Fibroblast of mammary gland (primary cell): ENCODE results near the gene NACA2.
A peak's percentile ranks its signal among the peaks of the same experiment; 100 is the strongest.
"Not testable (repeated sequence)": the region's sequence is repeated elsewhere in the genome, so short reads cannot be mapped to it uniquely, and the experiment has no call there.

Experiments
- DNase-seq: peaks from one replicate; pipeline ENCODE4 v3.0.0-alpha.2; 2010; ENCODE audit warnings: low read depth
- H3K4me3 ChIP-seq: 2 replicates; pipeline ENCODE4 v1.5.1; 2011; ENCODE audit warnings: low read depth, mild to moderate bottlenecking, low read length, moderate library complexity; ENCODE audit not compliant: control insufficient read depth
- CTCF ChIP-seq: conservative IDR thresholded peaks from 2 replicates; pipeline ENCODE4 v1.5.1; 2011; ENCODE audit warnings: low read depth, low read length, inconsistent platforms; ENCODE audit not compliant: control insufficient read depth, insufficient read depth

Gene NACA2

GRCh38 chr17:61575352-61575975 lies 15.6 kb downstream of the NACA2 start:
- DNase-seq, result peak; percentile 11
- no peak overlapping the region for H3K4me3 ChIP-seq
- no peak for TF ChIP-seq CTCF

- TF ChIP-seq CTCF, result peak; percentile 26
- no peak overlapping the region for H3K4me3 ChIP-seq
- peak; percentile 47 for DNase-seq
Measured at GRCh38 chr17:61574542-61575351, 16.3 kb downstream of the NACA2 start.

DNA sequence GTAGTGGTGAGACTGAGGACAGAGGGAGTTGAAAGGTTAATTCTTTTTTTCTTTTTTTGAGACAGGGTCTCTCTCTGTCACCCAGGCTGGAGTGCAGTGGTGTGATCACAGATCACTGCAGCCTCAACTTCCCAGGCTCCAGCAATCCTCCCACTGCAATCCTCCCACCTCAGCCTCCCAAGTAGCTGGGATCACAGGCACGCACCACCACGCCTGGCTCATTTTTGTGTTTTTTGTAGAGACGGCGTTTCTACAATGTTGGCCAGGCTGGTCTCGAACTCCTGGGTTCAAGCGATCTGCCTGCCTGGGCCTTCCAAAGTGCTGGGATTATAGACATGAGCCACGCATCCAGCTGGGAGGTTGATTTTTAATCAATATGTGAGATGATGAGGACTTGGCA lies 18.5 kb downstream of the NACA2 start:
- not testable (repeated sequence) for DNase-seq, H3K4me3 ChIP-seq

DNA sequence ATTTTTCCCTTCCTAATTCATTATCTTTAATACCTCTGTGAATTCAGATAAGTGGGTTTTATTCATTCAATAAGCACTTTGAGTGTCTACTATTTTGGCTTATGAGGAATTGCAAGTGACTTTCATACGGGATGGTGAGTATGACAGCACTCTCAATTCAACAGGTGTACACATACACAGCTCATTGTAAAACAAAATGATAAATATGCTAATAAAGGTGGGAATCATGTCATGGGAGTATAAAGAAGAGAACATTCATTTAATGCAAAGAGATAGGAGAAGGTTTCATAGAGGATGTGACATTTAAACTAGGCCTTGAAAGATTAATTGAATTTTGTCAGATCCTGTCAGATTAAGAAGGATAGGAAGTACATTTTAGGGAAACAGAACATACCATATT lies 19.4 kb downstream of the NACA2 start:
- DNase-seq, result no peak
- no peak for TF ChIP-seq CTCF
- no peak overlapping the region for H3K4me3 ChIP-seq

DNA sequence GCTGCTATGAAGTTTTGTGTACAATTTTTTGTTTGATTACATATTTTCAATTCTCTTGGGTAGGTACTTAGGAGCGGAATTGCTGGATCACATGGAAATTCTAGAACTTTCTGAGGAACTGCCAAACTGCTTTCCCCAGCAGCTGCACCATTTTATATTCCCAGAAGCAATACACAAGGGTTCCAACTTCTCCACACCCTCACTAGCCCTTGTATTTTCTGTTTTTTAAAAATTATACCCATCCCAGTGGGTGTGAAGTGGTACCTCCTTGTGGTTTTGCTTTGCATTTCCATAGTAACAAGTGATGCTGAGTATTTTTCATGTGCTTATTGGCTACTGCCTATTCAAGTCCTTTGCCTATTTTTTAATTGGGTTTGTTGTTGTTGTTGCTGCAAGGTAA lies 20.9 kb downstream of the NACA2 start:
- TF ChIP-seq CTCF, result no peak
- peak; percentile 32 for DNase-seq
- H3K4me3 ChIP-seq, result no peak overlapping the region

- DNase-seq, H3K4me3 ChIP-seq: not testable (repeated sequence)
Measured at GRCh38 chr17:61569525-61569924, 21.5 kb downstream of the NACA2 start.

DNA sequence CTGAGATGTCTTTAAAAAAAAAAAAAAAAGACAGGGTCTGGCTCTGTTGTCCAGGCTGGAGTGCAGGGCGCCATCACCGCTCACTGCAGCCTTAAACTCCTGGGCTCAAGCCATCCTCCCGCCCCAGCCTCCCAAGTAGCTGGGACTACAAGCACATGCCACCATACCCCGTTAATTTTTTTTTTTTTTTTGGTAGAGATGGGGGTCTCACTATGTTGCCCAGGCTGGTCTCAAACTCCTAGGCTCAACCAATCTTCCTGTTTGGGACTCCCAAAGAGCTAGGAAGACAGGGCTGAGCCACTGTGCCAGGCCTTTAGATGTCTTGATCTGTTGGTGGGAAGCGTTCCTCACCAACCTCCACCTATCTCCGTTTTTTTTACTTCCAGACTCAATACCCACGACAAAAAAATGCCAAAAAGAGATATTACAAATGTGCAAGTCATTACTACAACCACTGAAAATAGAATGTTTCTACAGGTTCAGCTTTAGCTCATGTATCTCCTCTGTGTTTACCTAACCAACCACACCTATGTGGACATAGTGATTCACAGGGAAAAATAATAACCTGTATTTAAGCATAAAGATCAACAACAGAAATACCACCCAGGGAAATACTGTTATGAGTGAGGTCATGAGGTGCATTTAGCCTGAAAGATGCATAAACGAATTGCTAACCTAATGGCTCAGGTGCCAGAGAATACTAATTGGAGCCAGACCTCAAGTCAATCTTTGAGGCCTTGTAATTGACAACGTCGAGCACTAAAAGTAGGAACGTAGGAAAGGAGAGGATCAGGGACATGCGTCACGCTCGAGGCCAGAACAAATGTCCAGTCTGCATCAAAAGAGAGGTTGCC lies 22.6 kb downstream of the NACA2 start:
- no peak for DNase-seq
- no peak overlapping the region for H3K4me3 ChIP-seq
- TF ChIP-seq CTCF, result no peak
